Measurements from ENCODE around the gene KCTD11. TPM values are rescaled to one million over a fixed set of nuclear protein-coding genes. Genes with fewer than 3 reads are reported as not detected.

KCTD11 gene
- total and polyA plus RNA-seq, 2 of the 13 experiments (the other 11 are each of a cell fraction or from before 2014, with no cell fraction given), result 1.6 to 2.6 TPM

GRCh38 chr17:7314719-7315569, 37.0 kb upstream of the KCTD11 start, which contains the start of gene GPS2 (continued):
- TF ChIP-seq CSRNP2 (CRISPR knock-in tag; conservative IDR thresholded peaks at IDR 0.05; ENCODE audit: low read depth), result no peak
- TF ChIP-seq TBX3 (IDR thresholded peaks at IDR 0.05; ENCODE audit: borderline replicate concordance), result no peak
- no peak for TF ChIP-seq ZNF850 (CRISPR knock-in tag; conservative IDR thresholded peaks at IDR 0.05)
- 0 out of 2 replicates have a peak, but pooled peaks have one; percentile 18 for TF ChIP-seq ONECUT2 (CRISPR knock-in tag; IDR thresholded peaks at IDR 0.05)
- no peak for TF ChIP-seq NFE2L2 (IDR thresholded peaks at IDR 0.05; ENCODE audit: low read length)
- TF ChIP-seq ZBTB3 (CRISPR knock-in tag; IDR thresholded peaks at IDR 0.05; ENCODE audit: borderline replicate concordance, low read depth), result no peak
- TF ChIP-seq ZNF251 (CRISPR knock-in tag; IDR thresholded peaks at IDR 0.05), result no peak
- peak; percentile 81; the same call in 1 of the 2 replicates for TF ChIP-seq KDM5A (IDR thresholded peaks at IDR 0.05; ENCODE audit: borderline replicate concordance, low read length)
- TF ChIP-seq ZBTB20 (CRISPR knock-in tag; IDR thresholded peaks at IDR 0.05; ENCODE audit: borderline replicate concordance, low read depth), result 0 out of 2 replicates have a peak, but pooled peaks have one; percentile 58
- TF ChIP-seq NR2F6 (IDR thresholded peaks at IDR 0.05), result no peak
- TF ChIP-seq NR2F6 (CRISPR knock-in tag; IDR thresholded peaks at IDR 0.05), result peak; percentile 66
- TF ChIP-seq ATRX (CRISPR knock-in tag; IDR thresholded peaks at IDR 0.05; ENCODE audit: borderline replicate concordance), result no peak
- TF ChIP-seq MXD1 (CRISPR knock-in tag; IDR thresholded peaks at IDR 0.05), result 0 out of 2 replicates have a peak, but pooled peaks have one; percentile 28
- TF ChIP-seq ZNF234 (CRISPR knock-in tag; conservative IDR thresholded peaks at IDR 0.05), result no peak
- TF ChIP-seq ZMYM2 (CRISPR knock-in tag; IDR thresholded peaks at IDR 0.05), result no peak
- no peak for TF ChIP-seq SP1 (IDR thresholded peaks at IDR 0.05)
- TF ChIP-seq SP1 (CRISPR knock-in tag; IDR thresholded peaks at IDR 0.05), result 0 out of 2 replicates have a peak, but pooled peaks have one; percentile 28
- TF ChIP-seq CCAR2 (optimal IDR thresholded peaks at IDR 0.05; ENCODE audit: low read depth, low read length), result no peak
- TF ChIP-seq ASH2L (IDR thresholded peaks at IDR 0.05; ENCODE audit: insufficient read length, low read depth, low read length), result peak; percentile 72
- TF ChIP-seq ZFP1 (CRISPR knock-in tag; IDR thresholded peaks at IDR 0.05), result no peak
- no peak for TF ChIP-seq EED (CRISPR knock-in tag; IDR thresholded peaks at IDR 0.05)
- no peak for TF ChIP-seq ZNF513 (CRISPR knock-in tag; conservative IDR thresholded peaks at IDR 0.05)
- TF ChIP-seq TSC22D2 (CRISPR knock-in tag; IDR thresholded peaks at IDR 0.05; ENCODE audit: borderline replicate concordance), result peak; percentile 86; the same call in 1 of the 2 replicates
- TF ChIP-seq MYC (CRISPR knock-in tag; IDR thresholded peaks at IDR 0.05; ENCODE audit: borderline replicate concordance), result peak; percentile 67; the same call in 1 of the 2 replicates
- peak; percentile 90 for TF ChIP-seq PHF8 (CRISPR knock-in tag; IDR thresholded peaks at IDR 0.05)
- TF ChIP-seq ZNF460 (CRISPR knock-in tag; IDR thresholded peaks at IDR 0.05; ENCODE audit: borderline replicate concordance), result no peak; the same call in 1 of the 2 replicates
- no peak for TF ChIP-seq ZNF274 (CRISPR knock-in tag; IDR thresholded peaks at IDR 0.05)
- no peak for TF ChIP-seq PCBP1 (IDR thresholded peaks at IDR 0.05; ENCODE audit: borderline replicate concordance, low read depth, low read length)
- no peak for TF ChIP-seq ZNF207 (IDR thresholded peaks at IDR 0.05; ENCODE audit: borderline replicate concordance)
